HepG2 (cell line): ENCODE data around the gene LHFPL2. TPM values are rescaled to one million over a fixed set of nuclear protein-coding genes. Genes with fewer than 3 reads are reported as not detected.

ENCODE experiments used
- ATAD3A ChIP-seq: sonication (generic); formaldehyde crosslinking; IDR thresholded peaks from 2 replicates; pipeline ENCODE4 v1.4.0; 2020; ENCODE audit warnings: missing genetic modification reagents
- DPF2 ChIP-seq: sonication (generic); formaldehyde crosslinking; IDR thresholded peaks from 2 replicates; pipeline ENCODE4 v1.4.0; 2020; ENCODE audit warnings: mild to moderate bottlenecking, low read depth, missing genetic modification reagents, borderline replicate concordance
- HOXA9 ChIP-seq: sonication (generic); formaldehyde crosslinking; IDR thresholded peaks from 2 replicates; pipeline ENCODE4 v1.8.1; 2022; ENCODE audit warnings: missing genetic modification reagents, mild to moderate bottlenecking, moderate library complexity, borderline replicate concordance
- IKZF4 ChIP-seq: sonication (generic); formaldehyde crosslinking; IDR thresholded peaks from 2 replicates; pipeline ENCODE4 v1.5.1; 2020; ENCODE audit warnings: borderline replicate concordance, mild to moderate bottlenecking, low read depth, missing genetic modification reagents; ENCODE audit errors: not compliant biosample characterization
- LCORL ChIP-seq, 2 experiments: fragments of 450-650 bp in 1 of 2; sonication (generic) in 1 of 2; formaldehyde crosslinking in 1 of 2; IDR thresholded peaks; 2 replicates each; pipeline versions ENCODE4 v1.5.0 to v1.6.1; 2017 to 2020; ENCODE audit warnings: antibody characterized with exemption in 1 of 2, missing genetic modification reagents in 1 of 2
- NCOR1 ChIP-seq: fragments of 200-600 bp; sonication (generic); IDR thresholded peaks from 2 replicates; pipeline ENCODE4 v1.7.0; 2017; ENCODE audit warnings: antibody characterized with exemption, low read length, borderline replicate concordance
- SMAD9 ChIP-seq: sonication (generic); formaldehyde crosslinking; IDR thresholded peaks from 2 replicates; pipeline ENCODE4 v1.5.1; 2020; ENCODE audit warnings: mild to moderate bottlenecking, missing genetic modification reagents
- SMARCE1 ChIP-seq: fragments of 450-650 bp; IDR thresholded peaks from 2 replicates; pipeline ENCODE4 v1.6.1; 2017; ENCODE audit warnings: borderline replicate concordance
- SNAI1 ChIP-seq: sonication (generic); formaldehyde crosslinking; IDR thresholded peaks from 2 replicates; pipeline ENCODE4 v1.5.0; 2020; ENCODE audit warnings: mild to moderate bottlenecking, missing genetic modification reagents, borderline replicate concordance
- SRY ChIP-seq: sonication (generic); formaldehyde crosslinking; IDR thresholded peaks from 2 replicates; pipeline ENCODE4 v1.8.0; 2022; ENCODE audit warnings: mild to moderate bottlenecking, missing genetic modification reagents
- TMF1 ChIP-seq: sonication (generic); formaldehyde crosslinking; IDR thresholded peaks from 2 replicates; pipeline ENCODE4 v1.8.1; 2022; ENCODE audit warnings: low read depth, missing genetic modification reagents
- TP53 ChIP-seq: sonication (generic); formaldehyde crosslinking; conservative IDR thresholded peaks from 2 replicates; pipeline ENCODE4 v1.4.0; 2020; ENCODE audit warnings: missing genetic modification reagents
- TSC22D2 ChIP-seq: sonication (generic); formaldehyde crosslinking; IDR thresholded peaks from 2 replicates; pipeline ENCODE4 v1.5.1; 2020; ENCODE audit warnings: missing genetic modification reagents, mild to moderate bottlenecking, borderline replicate concordance
- ZBTB1 ChIP-seq: sonication (generic); formaldehyde crosslinking; IDR thresholded peaks from 2 replicates; pipeline ENCODE4 v1.4.0; 2020; ENCODE audit warnings: missing genetic modification reagents, borderline replicate concordance
- ZFP91 ChIP-seq: sonication (generic); formaldehyde crosslinking; IDR thresholded peaks from 2 replicates; pipeline ENCODE4 v1.9.0; 2022; ENCODE audit warnings: missing genetic modification reagents, mild to moderate bottlenecking, borderline replicate concordance
- ZNF256 ChIP-seq: sonication (generic); formaldehyde crosslinking; conservative IDR thresholded peaks from 2 replicates; pipeline ENCODE4 v1.4.0; 2020; ENCODE audit warnings: missing genetic modification reagents
- ZNF296 ChIP-seq: sonication (generic); formaldehyde crosslinking; conservative IDR thresholded peaks from 2 replicates; pipeline ENCODE4 v1.5.0; 2020; ENCODE audit warnings: mild to moderate bottlenecking, missing genetic modification reagents
- ZNF549 ChIP-seq: sonication (generic); formaldehyde crosslinking; IDR thresholded peaks from 2 replicates; pipeline ENCODE4 v1.5.0; 2020; ENCODE audit warnings: missing genetic modification reagents
- ZNF598 ChIP-seq: sonication (generic); formaldehyde crosslinking; IDR thresholded peaks from 2 replicates; pipeline ENCODE4 v1.5.1; 2020; ENCODE audit warnings: mild to moderate bottlenecking, missing genetic modification reagents, borderline replicate concordance
- ZNF883 ChIP-seq: sonication (generic); formaldehyde crosslinking; IDR thresholded peaks from 2 replicates; pipeline ENCODE4 v1.5.1; 2020; ENCODE audit warnings: mild to moderate bottlenecking, missing genetic modification reagents; ENCODE audit errors: not compliant biosample characterization
- polyA plus RNA-seq, 8 experiments: library from polyadenylated mRNA; depleted of rRNA in 3 of 8; stranded (reverse) in 7 of 8; unstranded in 1 of 8; fragments of >200 nt; fragmentation: Illumina TruSeq in 4 of 8; extraction: Trizol in 4 of 8; gene quantifications; 2 replicates each; pipeline versions ENCODE4 v1.2.1 to v1.2.3, GENCODE V29; 2011 to 2016; ENCODE audit warnings: low read depth in 4 of 8, missing spikeins in 1 of 8, mixed read lengths in 1 of 8; ENCODE audit not compliant: insufficient read depth in 1 of 8
- total RNA-seq, 5 experiments: library from RNA; depleted of rRNA; stranded (reverse); fragments of >200 nt; fragmentation: Illumina TruSeq; extraction: Trizol; gene quantifications; 2 replicates each; pipeline ENCODE4 v1.2.3, GENCODE V29; 2016; ENCODE audit warnings: low read depth in 1 of 5
- TF ChIP-seq, protein P1 (sequence below): IDR thresholded peaks from 2 replicates; pipeline ENCODE4 v1.4.0; 2020; ENCODE audit warnings: mild to moderate bottlenecking, missing genetic modification reagents
- TF ChIP-seq, protein P2 (sequence below): sonication (generic); formaldehyde crosslinking; IDR thresholded peaks from 2 replicates; pipeline ENCODE4 v1.4.0; 2020; ENCODE audit warnings: missing genetic modification reagents

Gene LHFPL2
- total and polyA plus RNA-seq, 2 of the 13 experiments (the other 11 are each of a cell fraction or from before 2014, with no cell fraction given), result 6.0 to 20.0 TPM

DNA sequence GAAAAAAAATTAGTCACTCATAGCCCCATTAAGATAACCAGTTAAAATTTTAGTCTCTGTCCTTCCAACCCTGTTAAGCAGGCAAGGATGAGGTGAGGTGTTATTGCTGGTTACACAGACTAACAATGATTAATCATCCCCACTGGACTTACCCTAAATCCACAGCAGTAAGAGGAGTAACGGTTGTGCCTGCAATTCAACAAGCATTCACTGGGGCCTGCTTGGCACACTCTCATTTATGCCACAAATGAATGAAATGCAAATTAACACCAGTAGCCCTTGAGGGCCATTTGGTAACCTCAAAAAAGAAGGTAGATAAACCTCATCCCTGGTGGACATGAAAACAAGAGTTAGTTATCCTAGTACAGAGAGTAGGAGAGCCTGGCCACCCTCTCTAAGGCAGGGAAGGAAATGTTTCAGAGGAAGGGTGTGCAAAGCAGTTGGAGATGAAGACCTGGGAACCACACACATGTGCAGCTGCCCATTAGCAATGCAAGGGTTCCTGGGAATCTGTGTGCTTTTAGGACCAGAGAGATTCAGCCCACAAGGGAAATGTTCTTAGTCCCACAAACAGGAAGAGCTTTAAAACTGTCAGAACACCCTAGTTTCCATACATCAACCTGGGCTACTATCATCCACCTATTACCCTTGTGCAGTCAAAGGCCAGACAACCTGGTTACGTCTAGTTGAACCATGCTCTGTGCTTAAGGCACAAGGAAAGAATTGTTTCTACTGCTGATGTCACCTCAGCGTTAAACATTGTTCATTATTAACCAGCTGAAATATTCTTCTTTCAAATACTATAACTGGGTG, 7.7 kb downstream of the LHFPL2 start (continued):
- TF ChIP-seq, protein P1, sequence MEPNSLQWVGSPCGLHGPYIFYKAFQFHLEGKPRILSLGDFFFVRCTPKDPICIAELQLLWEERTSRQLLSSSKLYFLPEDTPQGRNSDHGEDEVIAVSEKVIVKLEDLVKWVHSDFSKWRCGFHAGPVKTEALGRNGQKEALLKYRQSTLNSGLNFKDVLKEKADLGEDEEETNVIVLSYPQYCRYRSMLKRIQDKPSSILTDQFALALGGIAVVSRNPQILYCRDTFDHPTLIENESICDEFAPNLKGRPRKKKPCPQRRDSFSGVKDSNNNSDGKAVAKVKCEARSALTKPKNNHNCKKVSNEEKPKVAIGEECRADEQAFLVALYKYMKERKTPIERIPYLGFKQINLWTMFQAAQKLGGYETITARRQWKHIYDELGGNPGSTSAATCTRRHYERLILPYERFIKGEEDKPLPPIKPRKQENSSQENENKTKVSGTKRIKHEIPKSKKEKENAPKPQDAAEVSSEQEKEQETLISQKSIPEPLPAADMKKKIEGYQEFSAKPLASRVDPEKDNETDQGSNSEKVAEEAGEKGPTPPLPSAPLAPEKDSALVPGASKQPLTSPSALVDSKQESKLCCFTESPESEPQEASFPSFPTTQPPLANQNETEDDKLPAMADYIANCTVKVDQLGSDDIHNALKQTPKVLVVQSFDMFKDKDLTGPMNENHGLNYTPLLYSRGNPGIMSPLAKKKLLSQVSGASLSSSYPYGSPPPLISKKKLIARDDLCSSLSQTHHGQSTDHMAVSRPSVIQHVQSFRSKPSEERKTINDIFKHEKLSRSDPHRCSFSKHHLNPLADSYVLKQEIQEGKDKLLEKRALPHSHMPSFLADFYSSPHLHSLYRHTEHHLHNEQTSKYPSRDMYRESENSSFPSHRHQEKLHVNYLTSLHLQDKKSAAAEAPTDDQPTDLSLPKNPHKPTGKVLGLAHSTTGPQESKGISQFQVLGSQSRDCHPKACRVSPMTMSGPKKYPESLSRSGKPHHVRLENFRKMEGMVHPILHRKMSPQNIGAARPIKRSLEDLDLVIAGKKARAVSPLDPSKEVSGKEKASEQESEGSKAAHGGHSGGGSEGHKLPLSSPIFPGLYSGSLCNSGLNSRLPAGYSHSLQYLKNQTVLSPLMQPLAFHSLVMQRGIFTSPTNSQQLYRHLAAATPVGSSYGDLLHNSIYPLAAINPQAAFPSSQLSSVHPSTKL (CRISPR knock-in tag), result peak; percentile 62
- TF ChIP-seq ZNF883 (no peak), DPF2 (CRISPR knock-in tag) (no peak), SRY (no peak), ZNF256 (CRISPR knock-in tag) (no peak), HOXA9 (CRISPR knock-in tag) (no peak), ZFP91 (CRISPR knock-in tag) (no peak), ZNF549 (CRISPR knock-in tag) (no peak), TP53 (CRISPR knock-in tag) (no peak), LCORL (IDR thresholded peaks at IDR 0.05) (no peak), LCORL (CRISPR knock-in tag; IDR thresholded peaks at IDR 0.05) (no peak), IKZF4 (CRISPR knock-in tag) (no peak), ZBTB1 (no peak), SMAD9 (no peak), ZNF598 (no peak), TSC22D2 (CRISPR knock-in tag) (no peak), SMARCE1 (no peak), ZNF296 (CRISPR knock-in tag) (no peak), NCOR1 (no peak; the same call in 1 of the 2 replicates), TMF1 (CRISPR knock-in tag) (no peak), ATAD3A (CRISPR knock-in tag) (no peak), SNAI1 (CRISPR knock-in tag) (no peak)
- TF ChIP-seq, protein P2, sequence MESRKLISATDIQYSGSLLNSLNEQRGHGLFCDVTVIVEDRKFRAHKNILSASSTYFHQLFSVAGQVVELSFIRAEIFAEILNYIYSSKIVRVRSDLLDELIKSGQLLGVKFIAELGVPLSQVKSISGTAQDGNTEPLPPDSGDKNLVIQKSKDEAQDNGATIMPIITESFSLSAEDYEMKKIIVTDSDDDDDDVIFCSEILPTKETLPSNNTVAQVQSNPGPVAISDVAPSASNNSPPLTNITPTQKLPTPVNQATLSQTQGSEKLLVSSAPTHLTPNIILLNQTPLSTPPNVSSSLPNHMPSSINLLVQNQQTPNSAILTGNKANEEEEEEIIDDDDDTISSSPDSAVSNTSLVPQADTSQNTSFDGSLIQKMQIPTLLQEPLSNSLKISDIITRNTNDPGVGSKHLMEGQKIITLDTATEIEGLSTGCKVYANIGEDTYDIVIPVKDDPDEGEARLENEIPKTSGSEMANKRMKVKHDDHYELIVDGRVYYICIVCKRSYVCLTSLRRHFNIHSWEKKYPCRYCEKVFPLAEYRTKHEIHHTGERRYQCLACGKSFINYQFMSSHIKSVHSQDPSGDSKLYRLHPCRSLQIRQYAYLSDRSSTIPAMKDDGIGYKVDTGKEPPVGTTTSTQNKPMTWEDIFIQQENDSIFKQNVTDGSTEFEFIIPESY, result no peak
